ENCODE data around the gene RCAN3.
"Not testable (repeated sequence)": the region's sequence is repeated elsewhere in the genome, so short reads cannot be mapped to it uniquely, and the experiment has no call there.

RCAN3 gene

DNA sequence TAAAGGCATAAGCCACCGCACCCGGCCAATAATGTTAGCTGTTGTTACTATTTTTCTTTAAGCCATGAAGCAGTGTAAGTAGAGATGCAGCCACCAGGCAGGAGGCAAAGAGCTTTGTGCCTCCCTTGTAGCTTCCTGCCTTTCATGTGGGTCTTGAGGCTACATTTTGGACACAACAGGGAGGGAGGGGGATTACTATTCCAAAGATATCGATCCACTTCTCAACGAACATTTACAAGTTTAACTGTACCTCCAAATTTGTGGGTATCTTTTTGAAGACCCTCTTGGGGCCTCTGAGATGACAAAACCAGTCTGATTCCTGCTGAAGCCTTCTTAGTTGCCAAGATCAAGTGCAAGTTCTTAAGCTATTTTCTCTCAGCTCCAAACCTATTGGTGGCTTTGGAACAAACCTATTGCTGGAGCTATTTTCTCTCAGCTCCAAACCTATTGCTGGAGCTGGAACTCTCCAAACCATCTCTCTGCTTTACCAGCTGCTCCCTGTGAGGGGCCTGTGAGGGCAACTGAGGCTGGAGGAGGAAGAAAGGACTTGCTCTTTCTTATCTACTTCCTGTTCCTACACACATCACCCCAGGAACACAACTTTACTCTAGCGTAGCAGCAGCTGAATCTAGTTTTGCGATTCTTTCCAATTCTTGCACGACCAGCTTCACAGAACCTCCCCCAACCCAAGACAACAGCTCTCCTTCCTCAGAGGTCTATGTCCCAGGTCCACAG, 16.1 kb upstream of the RCAN3 start:
- no peak for DNase-seq (ENCODE audit: low read depth in 2 of 2)

DNA sequence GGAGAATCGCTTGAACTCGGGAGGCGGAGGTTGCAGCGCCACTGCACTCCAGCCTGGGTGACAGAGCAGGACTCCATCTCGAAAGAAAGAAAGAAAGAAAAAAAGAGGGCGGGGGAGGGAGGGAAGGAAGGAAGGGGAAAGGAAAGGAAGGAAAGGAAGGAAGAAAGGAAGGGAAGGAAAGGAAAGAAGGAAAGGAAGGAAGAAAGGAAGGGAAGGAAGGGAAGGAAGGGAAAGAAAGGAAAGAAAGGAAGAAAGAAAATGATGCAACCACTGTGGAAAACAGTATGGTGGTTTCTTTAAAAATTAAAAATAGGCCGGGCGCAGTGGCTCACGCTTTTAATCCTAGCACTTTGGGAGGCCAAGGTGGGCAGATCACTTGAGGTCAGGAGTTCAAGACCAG, 15.2 kb upstream of the RCAN3 start:
- no peak for DNase-seq (ENCODE audit: low read depth in 2 of 2)

DNA sequence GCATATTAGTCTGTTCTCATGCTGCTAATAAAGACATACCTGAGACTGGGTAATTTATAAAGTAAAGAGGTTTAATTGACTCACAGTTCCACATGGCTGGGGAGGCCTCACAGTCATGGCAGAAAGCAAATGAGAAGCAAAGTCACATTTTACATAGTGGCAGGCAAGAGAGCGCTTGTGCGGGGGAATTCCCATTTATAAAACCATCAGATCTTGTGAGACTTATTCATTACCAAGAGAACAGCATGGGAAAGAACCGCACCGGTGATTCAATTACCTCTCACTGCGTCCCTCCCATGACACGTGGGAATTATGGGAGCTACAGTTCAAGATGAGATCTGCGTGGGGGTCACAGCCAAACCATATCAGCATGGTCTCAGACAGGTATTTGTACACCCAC, 14.5 kb upstream of the RCAN3 start:
- DNase-seq (ENCODE audit: low read depth in 2 of 2) = not testable (repeated sequence)

GRCh38 chr1:24489674-24490073, 13.0 kb upstream of the RCAN3 start:
- no peak for DNase-seq (ENCODE audit: low read depth in 2 of 2)

DNA sequence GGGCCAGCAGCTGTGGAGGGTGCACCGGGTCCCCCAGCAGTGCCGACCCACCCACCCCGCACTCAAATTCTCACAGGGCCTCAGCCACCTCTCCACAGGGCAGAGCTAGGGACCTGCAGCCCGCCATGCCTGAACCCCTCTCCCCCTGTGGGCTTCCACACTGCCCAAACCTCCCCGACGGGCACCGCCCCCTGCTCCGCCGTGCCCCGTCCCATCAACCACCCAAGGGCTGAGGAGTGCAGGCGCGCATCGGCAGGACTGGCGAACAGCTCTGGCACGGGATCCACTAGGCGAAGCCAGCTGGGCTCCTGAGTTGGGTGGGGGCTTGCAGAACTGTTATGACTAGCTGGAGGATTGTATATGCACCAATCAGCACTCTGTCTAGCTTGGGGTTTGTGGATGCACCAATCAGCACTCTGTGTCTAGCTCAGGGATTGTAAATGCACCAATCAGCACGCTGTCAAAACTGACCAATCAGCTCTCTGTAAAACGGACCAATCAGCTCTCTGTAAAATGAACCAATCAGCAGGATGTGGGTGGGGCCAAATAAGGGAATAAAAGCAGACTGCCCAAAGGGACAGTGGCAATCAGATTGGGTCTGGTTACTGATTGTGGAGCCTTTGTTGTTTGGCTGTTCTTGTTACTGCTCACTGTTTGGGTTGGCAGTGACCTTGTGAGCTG, 12.4 kb upstream of the RCAN3 start:
- no peak for DNase-seq (ENCODE audit: low read depth in 2 of 2)

GRCh38 chr1:24491577-24492360, 10.9 kb upstream of the RCAN3 start:
- no peak for DNase-seq (ENCODE audit: low read depth in 2 of 2)

GRCh38 chr1:24492935-24493334, 9.7 kb upstream of the RCAN3 start:
- not testable (repeated sequence) for DNase-seq (ENCODE audit: low read depth in 2 of 2)

DNA sequence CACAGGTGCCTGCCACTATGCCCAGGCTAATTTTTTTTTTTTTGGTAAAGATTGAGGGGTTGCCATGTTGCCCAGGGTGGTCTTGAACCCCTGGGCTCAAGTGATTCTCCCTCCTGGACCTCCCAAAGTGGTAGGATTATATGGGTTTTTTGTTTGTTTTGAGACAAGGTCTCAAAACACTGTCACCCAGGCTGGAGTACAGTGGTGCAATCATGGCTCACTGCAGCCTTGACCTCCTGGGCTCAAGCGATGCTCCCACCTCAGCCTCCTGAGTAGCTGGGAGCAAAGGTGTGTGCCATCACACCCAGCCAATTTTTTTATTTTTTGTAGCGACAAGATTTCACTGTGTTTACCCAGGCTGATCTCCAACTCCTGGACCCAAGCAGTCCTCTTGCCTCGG, 8.9 kb upstream of the RCAN3 start:
- DNase-seq (ENCODE audit: low read depth in 2 of 2) = no peak

- no peak for DNase-seq (ENCODE audit: low read depth in 2 of 2)
These were observed 4.0 kb upstream of the RCAN3 start for GRCh38 chr1:24498589-24498988.

DNA sequence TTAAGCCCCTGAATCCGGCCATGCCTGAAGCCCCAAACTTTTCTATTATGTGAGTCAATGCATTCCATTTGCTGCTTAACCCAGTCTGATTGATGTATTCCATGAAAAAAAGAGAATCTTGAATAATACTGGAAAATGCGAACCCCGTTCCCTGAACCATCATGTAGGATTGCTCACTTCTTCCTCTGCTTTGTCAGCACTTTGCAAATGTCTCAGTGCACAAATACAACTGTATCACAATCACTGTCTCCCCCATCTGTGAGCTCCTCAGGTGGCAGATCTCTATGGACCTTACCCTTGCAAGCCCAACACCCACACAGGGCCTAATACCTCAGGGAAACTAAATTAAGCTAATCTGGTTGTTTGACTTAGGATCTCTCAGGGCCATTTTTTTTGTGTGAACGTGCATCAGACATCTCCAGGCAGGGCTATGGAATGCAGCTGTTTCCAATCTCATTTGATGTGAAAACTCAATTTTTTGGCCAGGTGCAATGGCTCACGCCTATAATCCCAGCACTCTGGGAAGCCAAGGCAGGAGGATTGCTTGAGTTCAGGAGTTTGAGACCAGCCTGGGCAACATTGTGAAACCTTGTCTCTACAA, 2.1 kb upstream of the RCAN3 start:
- DNase-seq (ENCODE audit: low read depth in 2 of 2) = no peak

- DNase-seq (ENCODE audit: low read depth in 2 of 2) = no peak
These were observed 1.1 kb upstream of the RCAN3 start for GRCh38 chr1:24501371-24502064.

GRCh38 chr1:24502065-24502708, 449 bp upstream of the RCAN3 start:
- peak; percentile 10 to 16 for DNase-seq (ENCODE audit: low read depth in 2 of 2)

GRCh38 chr1:24503059-24503751, 569 bp downstream of the RCAN3 start:
- DNase-seq (ENCODE audit: low read depth in 2 of 2) = no peak

DNA sequence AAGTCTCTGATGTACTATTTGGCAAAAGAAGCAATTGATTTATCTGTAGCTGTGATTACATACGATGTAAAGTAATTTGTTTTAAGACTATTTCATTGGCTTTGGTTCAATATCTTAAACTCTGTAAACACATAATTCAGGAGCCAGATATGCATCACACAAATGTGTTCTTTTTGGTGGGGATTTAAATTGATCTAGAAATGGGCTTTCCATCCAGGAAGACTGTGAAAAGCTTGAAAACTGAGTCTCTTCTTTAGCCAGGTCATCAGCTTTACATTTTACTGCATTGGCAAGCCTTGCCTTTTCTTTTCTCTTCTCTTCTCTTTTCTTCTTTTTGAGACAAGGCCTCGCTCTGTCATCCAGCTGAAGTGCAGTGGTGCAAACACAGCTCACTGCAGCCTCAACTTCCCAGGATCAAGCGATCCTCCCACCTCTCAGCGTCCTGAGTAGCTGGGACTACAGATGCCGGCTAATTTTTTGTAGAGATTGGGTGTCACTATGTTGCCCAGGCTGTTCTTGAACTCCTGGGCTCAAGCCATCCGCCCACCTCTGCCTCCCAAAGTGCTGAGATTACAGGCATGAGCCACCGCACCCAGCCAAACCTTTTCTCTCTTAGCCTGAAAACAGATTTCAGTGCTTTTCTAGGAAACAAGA, 1.4 kb downstream of the RCAN3 start:
- DNase-seq (ENCODE audit: low read depth in 2 of 2) = no peak

DNA sequence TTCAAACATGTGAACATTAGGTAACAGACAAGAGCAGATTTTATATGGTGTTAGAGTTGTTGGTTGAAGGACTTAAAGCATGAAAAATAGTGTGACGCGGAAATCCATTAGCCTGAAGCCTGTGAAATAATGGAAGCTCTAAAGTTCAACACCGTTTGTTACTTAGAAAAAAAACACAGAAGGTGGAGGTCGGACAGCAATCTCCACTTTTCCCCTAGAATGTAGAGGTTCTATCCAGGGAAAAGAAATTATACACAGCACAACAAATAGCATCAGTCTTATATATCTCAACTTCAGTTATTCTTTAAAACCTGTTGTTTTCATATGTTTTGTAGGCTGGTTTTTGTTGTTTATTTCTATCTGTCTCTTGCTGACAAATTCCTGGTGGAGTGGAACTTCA, 1.9 kb downstream of the RCAN3 start:
- DNase-seq (ENCODE audit: low read depth in 2 of 2) = no peak

DNA sequence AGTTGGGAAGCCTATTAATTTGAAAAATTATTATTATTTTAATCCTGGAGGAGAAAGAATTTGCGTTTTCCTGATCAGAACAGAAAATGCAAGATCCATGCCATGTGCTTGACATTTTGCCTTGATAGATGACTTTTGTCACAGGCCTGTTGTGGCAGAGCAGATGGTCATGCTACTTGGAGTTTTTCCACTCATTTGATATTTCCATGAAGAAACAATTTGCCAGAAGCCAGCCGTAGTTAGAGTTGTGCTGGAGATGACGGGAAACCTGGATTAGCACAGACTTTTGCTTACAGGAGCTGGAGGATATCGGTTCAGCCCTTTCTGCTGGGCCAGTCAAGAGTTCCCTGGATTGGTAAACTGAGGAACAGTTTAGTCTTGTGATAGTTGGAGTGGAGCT, 3.2 kb downstream of the RCAN3 start:
- no peak for DNase-seq (ENCODE audit: low read depth in 2 of 2)

DNA sequence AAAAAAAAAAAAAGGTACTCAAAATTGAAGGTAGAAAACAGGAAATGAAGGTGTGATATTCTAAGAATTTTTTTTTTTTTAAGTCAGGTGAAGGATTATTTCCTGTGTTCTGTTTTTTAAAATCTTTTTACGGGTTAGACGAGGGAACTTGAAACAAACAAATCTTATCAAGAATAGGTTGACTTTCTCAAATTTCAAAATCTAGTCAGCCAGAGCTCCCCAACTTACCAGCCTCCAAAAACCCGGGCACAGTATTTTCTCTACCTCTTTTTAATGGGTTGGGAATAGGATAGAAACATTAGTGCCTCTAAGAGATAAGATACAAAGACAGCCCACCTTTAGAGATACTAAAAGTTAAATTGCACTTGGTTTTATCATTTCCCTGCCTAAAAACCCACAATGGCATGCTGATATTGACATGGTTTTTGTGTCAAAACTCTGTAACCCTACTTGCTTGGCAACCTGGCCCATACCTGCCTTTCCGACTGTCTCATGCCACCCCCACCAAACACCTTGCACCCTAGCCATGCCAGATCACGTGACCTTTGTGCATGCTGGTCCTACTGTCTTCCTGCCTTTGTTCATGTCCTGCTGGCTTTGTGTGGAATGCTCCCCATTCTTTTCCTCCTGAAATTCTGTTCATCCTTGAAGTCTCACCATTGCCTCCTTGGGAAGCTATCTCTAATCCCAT, 4.2 kb downstream of the RCAN3 start:
- no peak for DNase-seq (ENCODE audit: low read depth in 2 of 2)

GRCh38 chr1:24507405-24507804, 4.8 kb downstream of the RCAN3 start:
- DNase-seq (ENCODE audit: low read depth in 2 of 2) = no peak

DNA sequence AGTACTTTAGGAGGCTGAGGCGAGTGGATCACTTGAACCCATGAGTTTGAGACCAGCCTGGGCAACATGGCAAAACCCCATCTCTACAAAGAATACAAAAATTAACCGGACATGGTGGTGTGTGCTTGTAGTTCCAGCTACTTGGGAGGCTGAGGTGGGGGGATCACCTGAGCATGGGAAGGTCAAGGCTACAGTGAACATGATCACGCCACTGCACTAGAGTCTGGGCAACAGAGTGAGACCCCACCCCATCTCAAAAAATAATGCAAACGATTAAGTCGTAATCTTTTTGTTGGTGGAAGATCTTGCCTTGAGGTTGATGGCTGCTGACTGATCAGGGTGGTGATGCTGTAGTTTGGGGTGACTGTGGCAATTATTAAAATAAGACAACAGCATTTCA, 6.3 kb downstream of the RCAN3 start:
- no peak for DNase-seq (ENCODE audit: low read depth in 2 of 2)

GRCh38 chr1:24513706-24514105, 11.1 kb downstream of the RCAN3 start:
- DNase-seq (ENCODE audit: low read depth in 2 of 2) = no peak
